GM19324 (cell line): Measurements from ENCODE around the gene STK17B.

ENCODE experiments used
- ATAC-seq: cut with Tn5 transposase; IDR thresholded peaks from one replicate; pipeline ENCODE4 v1.9.1; 2021; ENCODE audit warnings: mild to moderate bottlenecking, moderate library complexity; ENCODE audit not compliant: unreplicated experiment, low FRiP score

STK17B gene

GRCh38 chr2:196160946-196161345 is 10.4 kb downstream of the STK17B start:
- ATAC-seq: no peak

- peak; percentile 80 for ATAC-seq
Measured at GRCh38 chr2:196160101-196160500, 11.3 kb downstream of the STK17B start.

- ATAC-seq: no peak
Measured at GRCh38 chr2:196159221-196159892, 12.0 kb downstream of the STK17B start.

DNA sequence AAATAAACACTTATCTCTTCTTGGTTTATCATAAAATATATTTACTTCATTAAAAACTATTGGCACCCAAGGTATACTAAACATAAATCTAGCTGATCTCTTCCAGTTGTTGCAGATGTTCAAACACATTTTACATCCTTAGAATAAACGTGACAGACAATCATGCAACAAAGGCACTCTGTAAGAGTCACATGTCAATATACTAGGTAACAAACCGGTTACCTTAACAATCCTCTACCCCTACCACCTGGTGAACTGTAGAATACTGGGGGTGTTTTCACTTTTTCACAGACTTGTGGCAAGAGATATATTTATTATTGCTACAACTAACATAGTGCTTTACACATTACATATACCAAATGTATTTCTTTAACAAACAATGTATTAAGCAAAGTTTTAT is 15.8 kb downstream of the STK17B start:
- no peak for ATAC-seq

GRCh38 chr2:196153480-196153879 is 17.9 kb downstream of the STK17B start:
- no peak for ATAC-seq

GRCh38 chr2:196149948-196150347 is 21.4 kb downstream of the STK17B start:
- no peak for ATAC-seq

DNA sequence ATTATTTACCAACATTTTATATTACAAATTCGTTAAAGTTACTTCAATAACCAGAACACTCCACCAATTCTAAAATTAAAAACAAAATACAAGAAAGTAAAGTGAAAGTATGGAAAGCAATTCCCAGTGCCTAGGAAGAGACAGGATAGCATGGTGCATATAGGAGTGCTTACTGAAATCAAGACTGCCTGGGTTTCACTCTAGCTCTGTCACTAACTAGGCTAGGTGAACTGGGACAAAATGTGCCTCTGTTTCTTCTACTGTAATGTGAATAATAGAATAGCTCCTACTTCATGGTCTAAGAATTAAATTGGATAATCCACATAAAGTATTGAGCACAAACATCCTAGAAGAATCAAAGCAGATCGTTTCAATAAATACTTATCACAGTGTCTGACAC is 22.6 kb downstream of the STK17B start:
- ATAC-seq: no peak

- no peak for ATAC-seq
Measured at GRCh38 chr2:196145256-196145655, 26.1 kb downstream of the STK17B start.

- ATAC-seq: no peak
Measured at GRCh38 chr2:196144513-196145126, 26.8 kb downstream of the STK17B start.

DNA sequence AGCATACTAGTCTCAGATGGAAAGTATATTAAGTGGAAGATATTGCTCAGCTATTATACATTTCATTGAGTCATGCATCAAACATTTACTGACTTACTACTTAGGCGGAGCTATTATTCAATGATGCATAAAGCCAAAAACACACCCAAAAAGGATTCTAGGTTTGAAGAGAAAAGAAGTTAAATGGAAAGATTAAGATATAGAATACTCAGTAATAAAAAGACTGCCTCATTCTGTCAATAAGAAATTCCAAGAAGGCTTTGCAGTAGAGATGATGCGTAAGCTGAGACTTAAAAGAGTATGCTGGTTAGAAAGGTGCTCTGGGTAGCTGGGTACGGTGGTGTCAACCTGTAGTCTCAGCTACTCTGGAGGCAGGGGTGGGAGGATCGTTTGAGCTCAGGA is 27.6 kb downstream of the STK17B start:
- ATAC-seq: no peak

- ATAC-seq: no peak
Measured at GRCh38 chr2:196142825-196143224, 28.6 kb downstream of the STK17B start.

- no peak for ATAC-seq
Measured at GRCh38 chr2:196140213-196140612, 31.2 kb downstream of the STK17B start.

GRCh38 chr2:196137271-196137670 is 34.1 kb downstream of the STK17B start:
- ATAC-seq: no peak

DNA sequence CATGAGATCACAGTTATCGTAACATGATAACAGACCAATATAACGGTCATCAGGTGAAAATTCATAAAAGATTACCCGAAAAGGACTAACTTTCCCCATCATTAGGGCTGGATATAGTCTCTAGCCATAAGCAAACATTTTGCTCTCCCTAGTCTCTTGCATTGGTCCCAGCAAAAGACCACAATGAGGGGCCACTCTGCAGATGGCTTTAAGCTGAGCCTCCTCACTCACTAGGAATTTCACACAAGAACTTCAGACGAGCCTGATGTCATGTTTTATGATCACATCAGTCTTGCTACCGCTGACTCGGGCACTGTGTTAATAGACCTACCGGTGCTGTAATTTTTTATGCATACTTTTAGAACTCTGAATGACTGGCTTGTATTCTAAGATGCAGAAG is 35.2 kb downstream of the STK17B start:
- no peak for ATAC-seq

- ATAC-seq: no peak
Measured at GRCh38 chr2:196131949-196132925, 39.1 kb downstream of the STK17B start.

- peak; percentile 43 for ATAC-seq
Measured at GRCh38 chr2:196131384-196131937, 39.9 kb downstream of the STK17B start.

DNA sequence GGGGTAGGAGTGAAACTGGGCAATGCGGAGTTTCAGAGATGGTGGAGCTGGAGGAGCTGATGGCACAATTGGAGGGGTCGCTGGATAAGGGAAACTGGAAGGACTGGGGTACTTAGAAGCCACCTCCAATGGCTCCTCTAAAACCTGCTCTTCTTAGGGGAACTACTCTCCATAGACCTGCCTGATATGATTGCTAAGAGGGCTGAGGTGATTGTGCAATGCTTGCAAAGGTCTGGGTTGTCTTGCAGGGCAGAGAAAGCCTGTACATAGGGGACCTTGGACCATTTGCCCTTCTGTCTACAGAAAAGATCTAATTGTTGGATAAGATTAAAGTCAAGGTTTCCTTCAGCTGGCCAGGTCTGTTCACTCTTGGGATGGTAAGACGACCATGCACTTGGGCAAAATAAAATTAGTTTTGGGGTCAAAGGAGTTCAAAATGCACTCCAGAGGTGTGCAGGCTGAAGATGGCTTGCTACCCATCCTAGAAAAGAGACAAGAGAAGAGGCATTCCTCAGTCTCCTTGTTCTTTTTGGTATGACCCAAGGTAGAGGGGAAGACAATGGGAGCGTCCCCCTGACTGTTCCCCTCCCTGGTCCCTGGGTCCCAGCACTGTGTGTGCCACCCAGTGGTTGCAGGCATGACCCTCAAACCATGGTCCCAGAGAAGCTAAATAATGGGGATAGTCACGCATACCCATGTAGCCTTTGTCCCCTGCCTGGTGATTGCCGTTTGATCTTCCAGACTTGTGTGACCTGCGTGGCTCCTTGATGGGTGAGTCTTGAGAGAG is 41.1 kb downstream of the STK17B start:
- ATAC-seq: no peak

- ATAC-seq: no peak
Measured at GRCh38 chr2:196128749-196129148, 42.6 kb downstream of the STK17B start.

GRCh38 chr2:196125596-196125995 is 45.8 kb downstream of the STK17B start:
- no peak for ATAC-seq

GRCh38 chr2:196123679-196124373 is 47.6 kb downstream of the STK17B start:
- no peak for ATAC-seq
